GM21723 (cell line): ENCODE results near the gene SFMBT2.

Source experiments
- ATAC-seq: cut with Tn5 transposase; IDR thresholded peaks from one replicate; pipeline ENCODE4 v1.9.1; 2021; ENCODE audit warnings: mild to moderate bottlenecking, moderate library complexity; ENCODE audit not compliant: unreplicated experiment

The SFMBT2 gene

DNA sequence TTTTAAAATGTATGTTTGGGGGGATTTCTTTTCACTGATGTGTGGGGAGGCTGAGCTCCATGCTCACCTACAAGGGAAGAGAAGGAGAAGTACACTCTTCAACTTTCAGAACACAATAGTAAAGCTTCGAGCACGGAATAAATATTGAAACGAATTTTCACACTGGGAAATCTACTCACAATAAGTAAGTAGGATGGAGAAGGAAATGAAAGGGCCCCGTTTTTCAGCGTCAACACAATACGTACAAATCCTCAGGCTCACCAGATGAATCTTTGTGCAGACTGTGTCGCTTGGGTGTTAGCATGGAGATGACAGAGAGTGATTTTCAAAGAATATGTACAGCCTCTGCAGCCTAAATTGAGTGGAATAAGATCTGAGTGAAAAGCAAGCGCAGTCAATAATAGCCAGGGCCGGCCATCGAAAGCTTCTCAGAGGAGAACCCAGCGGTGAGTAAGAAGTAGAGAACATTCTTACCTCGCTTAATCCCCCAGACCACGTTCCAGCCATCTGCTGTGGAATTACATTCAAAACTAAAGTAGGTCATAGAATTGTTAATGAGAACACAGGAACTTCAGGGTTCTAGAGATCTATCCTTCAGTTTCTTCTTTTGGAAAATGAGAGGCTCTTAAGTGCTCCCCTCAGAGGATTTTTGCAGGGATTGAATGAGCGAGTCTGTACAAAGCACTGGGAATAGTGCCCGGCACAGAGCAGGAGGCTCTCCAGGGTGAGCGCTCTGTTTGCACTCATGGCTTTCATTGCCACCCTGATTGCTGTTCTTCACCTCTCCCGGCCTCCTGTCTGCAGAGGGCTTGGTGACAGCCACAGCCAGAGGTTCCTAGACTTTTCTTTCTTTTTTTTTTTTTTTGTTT, 292.8 kb downstream of the SFMBT2 start:
- ATAC-seq = no peak

- no peak for ATAC-seq
These were observed 293.5 kb downstream of the SFMBT2 start for GRCh38 chr10:7117177-7117799.

- no peak for ATAC-seq
These were observed 299.3 kb downstream of the SFMBT2 start for GRCh38 chr10:7111561-7111960.

DNA sequence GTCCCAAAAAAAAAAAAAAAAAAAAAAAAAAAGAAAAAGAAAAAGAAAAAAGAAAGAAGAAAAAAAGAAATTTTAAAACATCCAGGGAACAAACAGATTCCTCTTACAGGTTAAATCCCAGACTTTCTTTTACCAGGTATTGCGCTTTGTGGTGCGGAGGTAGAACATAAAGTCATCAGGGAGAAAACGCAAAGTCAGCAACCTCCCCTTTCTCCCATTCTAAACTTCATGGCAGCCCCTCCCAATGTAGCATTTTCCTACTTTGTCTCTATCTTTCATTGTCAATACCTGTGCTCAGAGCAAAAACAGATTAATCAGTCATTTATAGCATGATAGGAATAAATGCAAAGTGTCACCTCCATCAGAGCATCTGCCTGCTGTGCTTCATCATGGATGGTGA, 299.7 kb downstream of the SFMBT2 start:
- ATAC-seq = no peak
